H1 (cell line): ENCODE results near the gene CTNNA3.

Source experiments
- ATF3 ChIP-seq: IDR thresholded peaks from 2 replicates; pipeline ENCODE4 v1.6.1; 2011; ENCODE audit warnings: low read depth, mild to moderate bottlenecking, low read length; ENCODE audit not compliant: insufficient read depth
- CTCF ChIP-seq, 3 experiments: IDR thresholded peaks; 1 replicate in 2 of 3; 2 replicates in 1 of 3; pipeline versions ENCODE4 v1.5.1 to v1.6.1; 2011; ENCODE audit warnings: low read length in 3 of 3, mild to moderate bottlenecking in 3 of 3, inconsistent platforms in 2 of 3, low read depth in 1 of 3, moderate library complexity in 1 of 3; ENCODE audit not compliant: insufficient read depth in 1 of 3; ENCODE audit errors: control extremely low read depth in 1 of 3
- GTF2F1 ChIP-seq: IDR thresholded peaks from 2 replicates; pipeline ENCODE4 v1.6.1; 2012; ENCODE audit warnings: low read depth, low read length, improper control_type of control experiment, borderline replicate concordance
- RBBP5 ChIP-seq: IDR thresholded peaks from 2 replicates; pipeline ENCODE4 v1.7.1; 2012; ENCODE audit warnings: low read depth, mild to moderate bottlenecking, inconsistent platforms, low read length, moderate library complexity, borderline replicate concordance
- RXRA ChIP-seq: IDR thresholded peaks from 2 replicates; pipeline ENCODE4 v1.6.1; 2011; ENCODE audit warnings: low read depth, mild to moderate bottlenecking, low read length, moderate library complexity; ENCODE audit not compliant: insufficient read depth
- ZNF274 ChIP-seq: IDR thresholded peaks from 2 replicates; pipeline ENCODE4 v1.7.0; 2012; ENCODE audit warnings: low read length, borderline replicate concordance; ENCODE audit errors: extremely low read depth

GRCh38 chr10:66514666-66515065, 1181.3 kb downstream of the CTNNA3 start:
- no peak for TF ChIP-seq CTCF (IDR thresholded peaks at IDR 0.05; ENCODE audit: control extremely low read depth in 1 of 3, insufficient read depth in 1 of 3, low read depth in 1 of 3, low read length in 3 of 3)
- no peak for TF ChIP-seq GTF2F1
- no peak for TF ChIP-seq RXRA
- no peak for TF ChIP-seq RBBP5
- TF ChIP-seq ATF3 = no peak
- TF ChIP-seq ZNF274 = no peak
